Measurements from ENCODE around the gene SRPK1. TPM values are rescaled to one million over a fixed set of nuclear protein-coding genes. Genes with fewer than 3 reads are reported as not detected.

Gene SRPK1
- total RNA-seq, 1 experiment from 2014 or later = 89.4 TPM

Other genes starting within 250 kb of the SRPK1 start
- gene FKBP5, start 232.2 kb downstream of the SRPK1 start, total RNA-seq (2021; ENCODE audit: unreplicated experiment) = 50.3 TPM
- gene ARMC12, start 184.1 kb downstream of the SRPK1 start, total RNA-seq (2021; ENCODE audit: unreplicated experiment) = 0.79 TPM
- gene CLPSL2, start 144.5 kb downstream of the SRPK1 start, total RNA-seq (2021; ENCODE audit: unreplicated experiment) = 1.7 TPM
- not detected for gene CLPSL1, start 140.1 kb downstream of the SRPK1 start, total RNA-seq (2021; ENCODE audit: unreplicated experiment)
- 6.4 TPM for gene CLPS, start 123.8 kb downstream of the SRPK1 start, total RNA-seq (2021; ENCODE audit: unreplicated experiment)
- 0.71 TPM for gene LHFPL5, start 115.7 kb downstream of the SRPK1 start, total RNA-seq (2021; ENCODE audit: unreplicated experiment)
- not detected for gene SLC26A8, start 103.5 kb upstream of the SRPK1 start, total RNA-seq (2021; ENCODE audit: unreplicated experiment)
- 34.2 TPM for gene MAPK14, start 106.7 kb upstream of the SRPK1 start, total RNA-seq (2021; ENCODE audit: unreplicated experiment)
- 47.3 TPM for gene MAPK13, start 209.4 kb upstream of the SRPK1 start, total RNA-seq (2021; ENCODE audit: unreplicated experiment)

Measured in HCT116 (cell line).